ENCODE data around the gene NTM.

GRCh38 chr11:131764126-131764525, 393.7 kb downstream of the NTM start:
- TF ChIP-seq POLR2A (IDR thresholded peaks at IDR 0.05; ENCODE audit: low read depth, low read length) (no peak), EZH2 (IDR thresholded peaks at IDR 0.05; ENCODE audit: borderline replicate concordance, low read depth, low read length, severe bottlenecking) (no peak), POLR2AphosphoS5 (IDR thresholded peaks at IDR 0.05; ENCODE audit: insufficient read depth, low read depth, low read length) (no peak), CTCF (IDR thresholded peaks at IDR 0.05; ENCODE audit: extremely low read depth in 1 of 2, insufficient read depth in 1 of 2, low read depth in 1 of 2, low read length in 2 of 2) (no peak)

Data from endothelial cell of umbilical vein (primary cell).